HepG2 (cell line): ENCODE results near the gene MTSS2. TPM values are rescaled to one million over a fixed set of nuclear protein-coding genes. Genes with fewer than 3 reads are reported as not detected.
A peak's percentile ranks its signal among the peaks of the same experiment; 100 is the strongest.

Source experiments
- CENPT ChIP-seq: sonication (generic); formaldehyde crosslinking; IDR thresholded peaks from 2 replicates; pipeline ENCODE4 v1.8.0; 2022; ENCODE audit warnings: low read depth, mild to moderate bottlenecking, moderate library complexity, missing genetic modification reagents
- GLI4 ChIP-seq: sonication (generic); formaldehyde crosslinking; IDR thresholded peaks from 2 replicates; pipeline ENCODE4 v1.5.1; 2020; ENCODE audit warnings: missing genetic modification reagents, mild to moderate bottlenecking, moderate library complexity, borderline replicate concordance
- GTF3A ChIP-seq: sonication (generic); formaldehyde crosslinking; conservative IDR thresholded peaks from 2 replicates; pipeline ENCODE4 v1.4.0; 2020; ENCODE audit warnings: mild to moderate bottlenecking, missing genetic modification reagents
- MATR3 ChIP-seq: sonication (generic); formaldehyde crosslinking; IDR thresholded peaks from 2 replicates; pipeline ENCODE4 v1.4.0; 2020; ENCODE audit warnings: missing genetic modification reagents
- RBM22 ChIP-seq: fragments of 200-400 bp; formaldehyde crosslinking; optimal IDR thresholded peaks from 2 replicates; pipeline ENCODE3; 2017; ENCODE audit warnings: mild to moderate bottlenecking, low read length, moderate library complexity
- RXRB ChIP-seq: IDR thresholded peaks from 2 replicates; pipeline ENCODE4 v1.6.1; 2016; ENCODE audit warnings: borderline replicate concordance, missing genetic modification reagents, missing compliant biosample characterization
- SP140L ChIP-seq: sonication (generic); formaldehyde crosslinking; IDR thresholded peaks from 2 replicates; pipeline ENCODE4 v1.4.0; 2020; ENCODE audit warnings: missing genetic modification reagents, borderline replicate concordance
- ZFP36 ChIP-seq: fragments of 150-350 bp; IDR thresholded peaks from 2 replicates; pipeline ENCODE4 v1.6.1; 2018; ENCODE audit warnings: borderline replicate concordance, low read length, low read depth; ENCODE audit not compliant: partially characterized antibody
- ZNF441 ChIP-seq: sonication (generic); formaldehyde crosslinking; IDR thresholded peaks from 2 replicates; pipeline ENCODE4 v1.7.0; 2021; ENCODE audit warnings: missing genetic modification reagents, borderline replicate concordance
- ZNF772 ChIP-seq: sonication (generic); formaldehyde crosslinking; IDR thresholded peaks from 2 replicates; pipeline ENCODE4 v1.5.0; 2020; ENCODE audit warnings: mild to moderate bottlenecking, missing genetic modification reagents
- ZNF83 ChIP-seq: sonication (generic); formaldehyde crosslinking; IDR thresholded peaks from 2 replicates; pipeline ENCODE4 v1.4.0; 2020; ENCODE audit warnings: missing genetic modification reagents, mild to moderate bottlenecking, borderline replicate concordance
- ZSCAN9 ChIP-seq: IDR thresholded peaks from 2 replicates; pipeline ENCODE4 v1.6.1; 2016; ENCODE audit warnings: borderline replicate concordance
- polyA plus RNA-seq, 8 experiments: library from polyadenylated mRNA; depleted of rRNA in 3 of 8; stranded (reverse) in 7 of 8; unstranded in 1 of 8; fragments of >200 nt; fragmentation: Illumina TruSeq in 4 of 8; extraction: Trizol in 4 of 8; gene quantifications; 2 replicates each; pipeline versions ENCODE4 v1.2.1 to v1.2.3, GENCODE V29; 2011 to 2016; ENCODE audit warnings: low read depth in 4 of 8, missing spikeins in 1 of 8, mixed read lengths in 1 of 8; ENCODE audit not compliant: insufficient read depth in 1 of 8
- total RNA-seq, 5 experiments: library from RNA; depleted of rRNA; stranded (reverse); fragments of >200 nt; fragmentation: Illumina TruSeq; extraction: Trizol; gene quantifications; 2 replicates each; pipeline ENCODE4 v1.2.3, GENCODE V29; 2016; ENCODE audit warnings: low read depth in 1 of 5
- TF ChIP-seq, protein P1 (sequence below): sonication (generic); formaldehyde crosslinking; IDR thresholded peaks from 2 replicates; pipeline ENCODE4 v1.5.1; 2020; ENCODE audit warnings: missing genetic modification reagents, mild to moderate bottlenecking, borderline replicate concordance
- TF ChIP-seq, protein P2 (sequence below): sonication (generic); formaldehyde crosslinking; IDR thresholded peaks from 2 replicates; pipeline ENCODE4 v1.4.0; 2020; ENCODE audit warnings: missing genetic modification reagents
- TF ChIP-seq, protein P3 (sequence below): sonication (generic); formaldehyde crosslinking; IDR thresholded peaks from 2 replicates; pipeline ENCODE4 v1.4.0; 2020; ENCODE audit warnings: low read depth, mild to moderate bottlenecking, missing genetic modification reagents
- TF ChIP-seq, protein P4 (sequence below): sonication (generic); formaldehyde crosslinking; IDR thresholded peaks from 2 replicates; pipeline ENCODE4 v1.5.0; 2020; ENCODE audit warnings: missing genetic modification reagents, mild to moderate bottlenecking, borderline replicate concordance
- TF ChIP-seq, protein P5 (sequence below): sonication (generic); formaldehyde crosslinking; IDR thresholded peaks from 2 replicates; pipeline ENCODE4 v1.8.0; 2022; ENCODE audit warnings: mild to moderate bottlenecking, missing genetic modification reagents; ENCODE audit not compliant: insufficient replicate concordance

MTSS2 gene
- total and polyA plus RNA-seq, 2 of the 13 experiments (the other 11 are each of a cell fraction or from before 2014, with no cell fraction given), result 132 to 242 TPM

DNA sequence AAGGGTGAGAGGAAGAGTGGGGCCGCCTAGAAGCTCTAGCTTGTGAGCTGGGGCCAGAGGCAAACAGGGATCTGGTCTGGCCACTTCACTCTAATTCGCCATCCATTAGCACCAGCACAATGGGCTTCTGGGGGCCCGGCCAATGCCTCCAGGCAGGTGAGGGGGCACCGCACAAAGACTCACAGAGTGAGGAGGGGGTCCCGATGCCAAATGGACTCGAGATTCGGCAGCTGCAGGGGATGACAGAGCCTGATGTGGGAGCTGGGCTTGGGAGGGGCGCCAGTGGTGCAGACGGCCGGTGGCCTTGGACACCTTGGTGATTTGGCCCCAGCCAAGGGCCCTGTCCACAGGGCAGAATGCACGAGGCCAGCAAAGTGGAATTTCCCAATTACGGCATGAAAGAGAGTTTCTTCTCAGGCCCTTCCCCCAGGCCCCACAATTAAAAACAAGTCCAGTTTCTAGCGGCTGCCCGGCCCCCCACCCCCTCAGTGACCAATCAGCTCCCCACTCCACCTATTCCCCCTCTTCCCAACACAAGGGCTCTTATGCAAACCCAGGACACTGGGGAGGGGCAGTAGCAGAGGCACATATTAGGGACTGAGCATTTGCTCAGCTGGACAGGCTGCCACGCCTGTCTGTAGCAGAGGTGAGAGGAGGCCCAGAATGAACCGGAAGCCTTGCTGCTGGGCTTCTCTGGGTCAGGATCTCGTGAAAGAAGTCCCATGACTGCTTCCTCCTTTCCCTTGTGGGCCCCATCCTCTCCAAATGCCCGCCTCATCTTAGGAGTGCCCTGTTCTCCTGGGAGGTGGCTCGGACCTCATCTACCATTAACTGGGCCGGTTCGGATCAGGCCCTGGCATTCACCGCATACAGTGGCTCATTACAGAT, 39.4 kb upstream of the MTSS2 start (continued):
- TF ChIP-seq RBM22 (peak; percentile 43), SP140L (CRISPR knock-in tag) (no peak), ZFP36 (no peak), ZSCAN9 (CRISPR knock-in tag) (peak; percentile 89), CENPT (CRISPR knock-in tag) (no peak), ZNF83 (CRISPR knock-in tag) (0 out of 2 replicates have a peak, but pooled peaks have one; percentile 86), GLI4 (CRISPR knock-in tag) (no peak; the same call in 1 of the 2 replicates), ZNF772 (CRISPR knock-in tag) (peak; percentile 88), RXRB (CRISPR knock-in tag) (peak; percentile 92), ZNF441 (CRISPR knock-in tag) (no peak), GTF3A (CRISPR knock-in tag) (no peak), MATR3 (CRISPR knock-in tag) (no peak)
- TF ChIP-seq, protein P1, sequence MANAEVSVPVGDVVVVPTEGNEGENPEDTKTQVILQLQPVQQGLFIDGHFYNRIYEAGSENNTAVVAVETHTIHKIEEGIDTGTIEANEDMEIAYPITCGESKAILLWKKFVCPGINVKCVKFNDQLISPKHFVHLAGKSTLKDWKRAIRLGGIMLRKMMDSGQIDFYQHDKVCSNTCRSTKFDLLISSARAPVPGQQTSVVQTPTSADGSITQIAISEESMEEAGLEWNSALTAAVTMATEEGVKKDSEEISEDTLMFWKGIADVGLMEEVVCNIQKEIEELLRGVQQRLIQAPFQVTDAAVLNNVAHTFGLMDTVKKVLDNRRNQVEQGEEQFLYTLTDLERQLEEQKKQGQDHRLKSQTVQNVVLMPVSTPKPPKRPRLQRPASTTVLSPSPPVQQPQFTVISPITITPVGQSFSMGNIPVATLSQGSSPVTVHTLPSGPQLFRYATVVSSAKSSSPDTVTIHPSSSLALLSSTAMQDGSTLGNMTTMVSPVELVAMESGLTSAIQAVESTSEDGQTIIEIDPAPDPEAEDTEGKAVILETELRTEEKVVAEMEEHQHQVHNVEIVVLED (CRISPR knock-in tag), result peak; percentile 37; the same call in 1 of the 2 replicates
- TF ChIP-seq, protein P2, sequence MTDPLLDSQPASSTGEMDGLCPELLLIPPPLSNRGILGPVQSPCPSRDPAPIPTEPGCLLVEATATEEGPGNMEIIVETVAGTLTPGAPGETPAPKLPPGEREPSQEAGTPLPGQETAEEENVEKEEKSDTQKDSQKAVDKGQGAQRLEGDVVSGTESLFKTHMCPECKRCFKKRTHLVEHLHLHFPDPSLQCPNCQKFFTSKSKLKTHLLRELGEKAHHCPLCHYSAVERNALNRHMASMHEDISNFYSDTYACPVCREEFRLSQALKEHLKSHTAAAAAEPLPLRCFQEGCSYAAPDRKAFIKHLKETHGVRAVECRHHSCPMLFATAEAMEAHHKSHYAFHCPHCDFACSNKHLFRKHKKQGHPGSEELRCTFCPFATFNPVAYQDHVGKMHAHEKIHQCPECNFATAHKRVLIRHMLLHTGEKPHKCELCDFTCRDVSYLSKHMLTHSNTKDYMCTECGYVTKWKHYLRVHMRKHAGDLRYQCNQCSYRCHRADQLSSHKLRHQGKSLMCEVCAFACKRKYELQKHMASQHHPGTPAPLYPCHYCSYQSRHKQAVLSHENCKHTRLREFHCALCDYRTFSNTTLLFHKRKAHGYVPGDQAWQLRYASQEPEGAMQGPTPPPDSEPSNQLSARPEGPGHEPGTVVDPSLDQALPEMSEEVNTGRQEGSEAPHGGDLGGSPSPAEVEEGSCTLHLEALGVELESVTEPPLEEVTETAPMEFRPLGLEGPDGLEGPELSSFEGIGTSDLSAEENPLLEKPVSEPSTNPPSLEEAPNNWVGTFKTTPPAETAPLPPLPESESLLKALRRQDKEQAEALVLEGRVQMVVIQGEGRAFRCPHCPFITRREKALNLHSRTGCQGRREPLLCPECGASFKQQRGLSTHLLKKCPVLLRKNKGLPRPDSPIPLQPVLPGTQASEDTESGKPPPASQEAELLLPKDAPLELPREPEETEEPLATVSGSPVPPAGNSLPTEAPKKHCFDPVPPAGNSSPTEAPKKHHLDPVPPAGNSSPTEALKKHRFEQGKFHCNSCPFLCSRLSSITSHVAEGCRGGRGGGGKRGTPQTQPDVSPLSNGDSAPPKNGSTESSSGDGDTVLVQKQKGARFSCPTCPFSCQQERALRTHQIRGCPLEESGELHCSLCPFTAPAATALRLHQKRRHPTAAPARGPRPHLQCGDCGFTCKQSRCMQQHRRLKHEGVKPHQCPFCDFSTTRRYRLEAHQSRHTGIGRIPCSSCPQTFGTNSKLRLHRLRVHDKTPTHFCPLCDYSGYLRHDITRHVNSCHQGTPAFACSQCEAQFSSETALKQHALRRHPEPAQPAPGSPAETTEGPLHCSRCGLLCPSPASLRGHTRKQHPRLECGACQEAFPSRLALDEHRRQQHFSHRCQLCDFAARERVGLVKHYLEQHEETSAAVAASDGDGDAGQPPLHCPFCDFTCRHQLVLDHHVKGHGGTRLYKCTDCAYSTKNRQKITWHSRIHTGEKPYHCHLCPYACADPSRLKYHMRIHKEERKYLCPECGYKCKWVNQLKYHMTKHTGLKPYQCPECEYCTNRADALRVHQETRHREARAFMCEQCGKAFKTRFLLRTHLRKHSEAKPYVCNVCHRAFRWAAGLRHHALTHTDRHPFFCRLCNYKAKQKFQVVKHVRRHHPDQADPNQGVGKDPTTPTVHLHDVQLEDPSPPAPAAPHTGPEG (CRISPR knock-in tag), result peak; percentile 69
- TF ChIP-seq, protein P3, sequence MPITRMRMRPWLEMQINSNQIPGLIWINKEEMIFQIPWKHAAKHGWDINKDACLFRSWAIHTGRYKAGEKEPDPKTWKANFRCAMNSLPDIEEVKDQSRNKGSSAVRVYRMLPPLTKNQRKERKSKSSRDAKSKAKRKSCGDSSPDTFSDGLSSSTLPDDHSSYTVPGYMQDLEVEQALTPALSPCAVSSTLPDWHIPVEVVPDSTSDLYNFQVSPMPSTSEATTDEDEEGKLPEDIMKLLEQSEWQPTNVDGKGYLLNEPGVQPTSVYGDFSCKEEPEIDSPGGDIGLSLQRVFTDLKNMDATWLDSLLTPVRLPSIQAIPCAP (CRISPR knock-in tag), result 0 out of 2 replicates have a peak, but pooled peaks have one; percentile 57
- TF ChIP-seq, protein P4, sequence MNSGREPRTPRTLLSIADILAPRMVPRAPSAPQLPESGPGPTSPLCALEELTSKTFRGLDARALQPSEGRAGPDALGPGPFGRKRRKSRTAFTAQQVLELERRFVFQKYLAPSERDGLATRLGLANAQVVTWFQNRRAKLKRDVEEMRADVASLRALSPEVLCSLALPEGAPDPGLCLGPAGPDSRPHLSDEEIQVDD, result peak; percentile 68; the same call in 1 of the 2 replicates
- TF ChIP-seq, protein P5, sequence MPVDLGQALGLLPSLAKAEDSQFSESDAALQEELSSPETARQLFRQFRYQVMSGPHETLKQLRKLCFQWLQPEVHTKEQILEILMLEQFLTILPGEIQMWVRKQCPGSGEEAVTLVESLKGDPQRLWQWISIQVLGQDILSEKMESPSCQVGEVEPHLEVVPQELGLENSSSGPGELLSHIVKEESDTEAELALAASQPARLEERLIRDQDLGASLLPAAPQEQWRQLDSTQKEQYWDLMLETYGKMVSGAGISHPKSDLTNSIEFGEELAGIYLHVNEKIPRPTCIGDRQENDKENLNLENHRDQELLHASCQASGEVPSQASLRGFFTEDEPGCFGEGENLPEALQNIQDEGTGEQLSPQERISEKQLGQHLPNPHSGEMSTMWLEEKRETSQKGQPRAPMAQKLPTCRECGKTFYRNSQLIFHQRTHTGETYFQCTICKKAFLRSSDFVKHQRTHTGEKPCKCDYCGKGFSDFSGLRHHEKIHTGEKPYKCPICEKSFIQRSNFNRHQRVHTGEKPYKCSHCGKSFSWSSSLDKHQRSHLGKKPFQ (CRISPR knock-in tag), result no peak
